GM12873 (cell line): ENCODE data around the gene ARHGAP15.

Experiments
- TF ChIP-seq, protein P1 (sequence below): IDR thresholded peaks from 2 replicates; pipeline ENCODE4 v1.5.1; 2012; ENCODE audit warnings: low read depth, mild to moderate bottlenecking, moderate library complexity, low read length, control low read depth; ENCODE audit not compliant: insufficient read depth; ENCODE audit errors: missing control alignments

ARHGAP15 gene

DNA sequence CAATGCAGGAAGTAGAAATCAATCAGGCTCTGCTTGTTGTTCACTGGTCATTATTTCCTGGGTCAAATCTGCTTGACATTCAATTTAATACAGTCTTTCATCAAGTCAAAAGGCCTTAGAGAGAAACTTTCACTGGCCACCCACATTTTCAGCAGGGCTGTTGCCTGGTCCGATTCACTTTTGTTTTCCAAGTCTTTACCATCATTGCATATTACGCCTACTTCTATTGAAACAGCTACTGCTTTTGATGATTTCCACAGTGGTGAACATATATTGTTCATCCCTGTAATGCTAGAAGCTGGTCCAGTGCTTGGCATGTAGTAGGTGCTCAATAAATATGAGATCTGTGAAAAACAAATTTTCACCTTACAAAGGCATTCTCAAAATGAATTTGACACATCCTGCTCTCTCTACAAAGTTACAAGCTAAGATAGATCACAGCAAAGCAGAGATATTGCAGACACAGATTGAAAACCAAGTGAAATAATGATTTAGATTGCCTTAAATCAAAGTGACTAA lies 600.1 kb downstream of the ARHGAP15 start:
- TF ChIP-seq, protein P1, sequence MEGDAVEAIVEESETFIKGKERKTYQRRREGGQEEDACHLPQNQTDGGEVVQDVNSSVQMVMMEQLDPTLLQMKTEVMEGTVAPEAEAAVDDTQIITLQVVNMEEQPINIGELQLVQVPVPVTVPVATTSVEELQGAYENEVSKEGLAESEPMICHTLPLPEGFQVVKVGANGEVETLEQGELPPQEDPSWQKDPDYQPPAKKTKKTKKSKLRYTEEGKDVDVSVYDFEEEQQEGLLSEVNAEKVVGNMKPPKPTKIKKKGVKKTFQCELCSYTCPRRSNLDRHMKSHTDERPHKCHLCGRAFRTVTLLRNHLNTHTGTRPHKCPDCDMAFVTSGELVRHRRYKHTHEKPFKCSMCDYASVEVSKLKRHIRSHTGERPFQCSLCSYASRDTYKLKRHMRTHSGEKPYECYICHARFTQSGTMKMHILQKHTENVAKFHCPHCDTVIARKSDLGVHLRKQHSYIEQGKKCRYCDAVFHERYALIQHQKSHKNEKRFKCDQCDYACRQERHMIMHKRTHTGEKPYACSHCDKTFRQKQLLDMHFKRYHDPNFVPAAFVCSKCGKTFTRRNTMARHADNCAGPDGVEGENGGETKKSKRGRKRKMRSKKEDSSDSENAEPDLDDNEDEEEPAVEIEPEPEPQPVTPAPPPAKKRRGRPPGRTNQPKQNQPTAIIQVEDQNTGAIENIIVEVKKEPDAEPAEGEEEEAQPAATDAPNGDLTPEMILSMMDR: no peak

DNA sequence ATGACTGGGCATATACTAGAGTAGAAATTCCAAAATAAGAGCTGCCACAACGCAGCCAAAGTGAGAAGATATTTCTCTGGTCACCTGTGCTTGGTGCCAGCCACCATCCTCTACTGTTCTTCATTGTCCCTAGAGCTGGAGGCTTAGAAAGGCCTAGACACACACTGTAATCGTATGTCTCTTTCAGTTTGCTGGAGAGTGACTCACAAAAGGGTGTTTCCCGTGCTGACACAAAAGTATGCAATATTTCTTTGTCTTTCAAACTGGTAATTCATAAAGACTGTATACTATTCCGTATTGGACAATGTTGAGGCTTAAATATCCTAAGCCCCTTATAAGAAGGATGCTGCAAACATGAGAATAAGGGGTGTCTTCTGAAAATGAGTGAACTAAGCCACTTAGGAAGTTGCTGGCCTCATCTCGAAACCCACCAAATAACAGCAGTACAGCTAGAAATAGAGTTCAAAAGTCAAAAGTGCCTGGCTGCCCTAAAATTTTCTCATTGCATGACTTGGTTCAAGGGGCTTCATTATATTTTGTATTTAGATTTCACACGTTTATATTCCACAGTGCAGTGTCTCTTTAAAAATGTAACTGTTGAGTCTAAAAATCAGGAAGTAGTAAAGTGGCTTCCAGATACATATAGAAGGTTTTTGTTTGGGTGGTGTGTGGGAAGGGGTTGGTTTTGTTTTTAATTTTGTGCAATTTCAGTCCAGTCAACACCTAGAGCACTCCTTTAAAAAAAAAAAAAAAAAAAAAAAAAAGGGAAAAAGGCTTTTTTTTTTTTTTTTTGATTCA lies 601.1 kb downstream of the ARHGAP15 start:
- TF ChIP-seq, protein P1: no peak

- TF ChIP-seq, protein P1: no peak
These were observed 601.7 kb downstream of the ARHGAP15 start for GRCh38 chr2:143730953-143731260.

DNA sequence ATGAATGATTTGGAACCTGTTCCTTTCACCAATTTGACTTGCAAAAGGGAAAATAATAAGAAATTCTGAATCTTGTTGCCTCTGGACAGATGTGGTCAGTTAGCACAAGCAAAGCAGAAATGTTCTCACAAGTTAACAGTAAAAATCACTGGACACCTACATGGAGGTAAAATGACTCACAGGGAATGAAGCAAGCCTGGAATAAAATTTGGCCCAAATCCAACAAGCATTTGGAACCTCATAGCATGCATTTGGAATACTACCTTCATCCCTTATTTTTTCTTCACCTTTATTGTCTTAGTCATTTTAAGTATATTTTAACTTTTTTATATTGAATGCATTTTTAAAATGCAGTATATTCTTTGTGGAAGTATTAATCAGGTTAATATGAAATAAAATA lies 602.9 kb downstream of the ARHGAP15 start:
- TF ChIP-seq, protein P1: no peak

GRCh38 chr2:143732871-143733270 lies 603.7 kb downstream of the ARHGAP15 start:
- TF ChIP-seq, protein P1: no peak

DNA sequence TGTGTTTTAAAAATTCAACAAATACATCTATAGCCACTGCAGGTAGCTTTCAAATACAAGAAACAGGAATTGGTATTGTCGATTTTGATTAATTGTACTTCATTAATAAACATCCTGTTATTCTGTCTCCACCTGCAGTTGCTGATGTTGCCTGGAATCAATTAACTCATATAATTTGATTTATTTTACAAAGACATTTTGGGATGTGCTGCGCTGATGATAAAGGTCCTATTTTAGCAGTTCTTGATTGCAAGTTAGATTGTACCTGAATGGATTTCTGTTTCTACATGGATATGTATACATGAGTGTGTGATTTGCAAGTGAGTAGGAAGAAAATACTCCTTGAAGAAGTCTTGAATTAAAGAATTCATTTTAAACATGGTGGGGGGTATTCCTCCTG lies 605.3 kb downstream of the ARHGAP15 start:
- TF ChIP-seq, protein P1: no peak

DNA sequence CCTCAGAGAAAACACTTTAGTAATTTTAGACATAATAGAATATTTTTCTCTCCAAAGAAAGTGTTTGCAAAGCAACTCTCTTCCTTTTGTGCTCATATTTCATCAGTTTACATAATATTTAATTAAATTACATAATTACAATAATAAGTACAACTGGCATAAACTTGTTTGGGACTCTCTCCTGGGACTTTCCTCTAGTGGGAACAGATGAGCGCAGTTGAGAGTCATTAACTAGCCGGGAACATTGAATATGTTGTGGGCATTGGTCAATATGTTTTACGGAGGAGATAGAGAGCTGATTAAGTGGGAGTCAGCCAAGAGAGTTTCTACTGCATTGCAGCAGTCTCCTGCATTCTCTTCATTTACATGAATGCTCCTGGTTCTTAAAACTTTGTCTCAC lies 607.7 kb downstream of the ARHGAP15 start:
- TF ChIP-seq, protein P1: no peak
